HG03521 (cell line): ENCODE results near the gene IL16.

Experiments used
- ATAC-seq: cut with Tn5 transposase; IDR thresholded peaks from one replicate; pipeline ENCODE4 v1.9.1; 2021; ENCODE audit warnings: mild to moderate bottlenecking, moderate library complexity; ENCODE audit not compliant: unreplicated experiment

Gene IL16

GRCh38 chr15:81289910-81290309 lies 93.2 kb downstream of the IL16 start:
- ATAC-seq, result no peak

DNA sequence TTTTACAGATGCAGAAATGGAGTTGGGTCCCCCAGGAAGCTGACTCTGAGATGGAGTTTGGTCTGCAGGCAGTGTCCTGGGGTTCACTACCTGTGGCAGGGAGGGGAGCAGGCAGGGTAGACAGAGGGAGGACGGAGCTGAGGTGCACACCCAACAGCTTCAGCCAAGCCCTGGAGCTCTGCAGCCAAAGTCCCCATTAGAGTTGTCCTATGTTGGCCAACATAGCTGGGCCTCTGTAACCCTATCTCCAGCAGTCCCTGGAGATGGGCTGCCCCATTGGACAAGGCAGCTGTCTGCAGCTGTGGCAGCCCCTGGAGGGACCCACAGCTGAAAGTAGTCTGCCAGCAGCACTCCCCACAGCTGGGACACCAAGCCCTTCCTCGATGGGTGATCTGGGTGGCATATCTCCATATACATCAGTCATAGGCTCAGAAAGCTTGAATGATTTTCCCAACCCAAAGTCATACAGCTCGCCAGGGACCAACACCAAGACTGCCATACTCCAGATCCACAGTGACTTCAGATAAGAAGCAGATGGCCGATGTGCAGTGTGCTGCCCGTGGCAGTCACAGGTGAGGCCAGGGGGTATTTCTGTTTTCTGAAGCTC lies 95.3 kb downstream of the IL16 start:
- ATAC-seq, result no peak

GRCh38 chr15:81292523-81293001 lies 95.9 kb downstream of the IL16 start:
- peak; percentile 32 for ATAC-seq

DNA sequence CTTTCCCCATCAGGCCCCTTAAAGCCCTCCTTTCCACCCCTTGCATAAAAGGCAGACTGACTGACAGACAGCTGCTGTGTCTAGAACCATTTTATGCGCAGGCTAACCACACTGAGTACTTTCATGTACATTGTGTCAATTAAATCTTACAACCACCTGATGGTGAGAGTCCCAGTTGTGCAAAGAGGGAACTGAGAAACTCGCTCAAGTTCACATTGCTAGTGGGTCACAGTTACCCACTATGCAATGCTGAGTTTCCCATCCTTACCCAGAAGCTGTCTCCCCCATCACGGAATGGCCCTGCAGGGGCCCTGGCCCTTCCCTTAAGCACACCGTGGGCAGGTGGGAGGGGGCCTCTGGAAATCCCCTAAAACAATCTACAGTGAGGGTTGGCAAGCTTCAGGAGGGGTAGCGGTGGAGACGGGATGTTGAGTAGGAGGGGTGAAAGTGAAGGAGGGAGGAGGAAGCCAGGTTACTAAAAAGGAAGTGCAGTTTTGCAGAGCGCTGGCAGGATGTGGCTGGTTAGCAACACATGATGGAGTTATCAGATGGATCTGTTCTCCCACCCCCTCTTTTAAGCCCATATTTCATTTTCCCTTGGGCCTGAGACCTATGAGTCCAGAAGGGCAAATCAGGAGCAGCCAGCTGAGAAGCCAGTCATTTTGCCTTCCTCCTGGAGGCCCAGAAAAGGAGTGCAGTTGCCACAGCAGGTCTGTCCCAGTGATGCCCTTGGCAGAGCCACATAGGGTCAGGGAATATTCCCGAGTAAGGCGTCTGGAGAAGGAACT lies 97.2 kb downstream of the IL16 start:
- peak; percentile 63 for ATAC-seq

DNA sequence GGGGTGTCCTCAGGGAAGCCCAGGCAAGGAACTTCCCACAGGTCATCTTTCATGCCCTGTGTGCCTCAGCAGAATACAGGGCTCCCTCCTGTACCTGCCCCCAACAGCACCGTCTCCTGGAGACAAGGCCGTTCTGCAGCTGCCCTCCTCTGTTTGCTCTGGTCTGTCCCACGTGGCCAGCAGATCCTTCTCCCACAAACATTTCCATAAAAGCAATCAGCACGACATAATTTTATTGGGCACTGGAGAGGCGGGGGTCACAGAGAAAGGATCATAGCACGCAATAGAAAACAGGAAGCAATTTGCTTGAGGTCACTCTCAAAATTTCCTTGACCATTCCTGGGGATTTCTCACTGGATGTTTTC lies 97.8 kb downstream of the IL16 start:
- ATAC-seq, result no peak

- no peak for ATAC-seq
Observed at GRCh38 chr15:81295486-81296121, 98.9 kb downstream of the IL16 start.

DNA sequence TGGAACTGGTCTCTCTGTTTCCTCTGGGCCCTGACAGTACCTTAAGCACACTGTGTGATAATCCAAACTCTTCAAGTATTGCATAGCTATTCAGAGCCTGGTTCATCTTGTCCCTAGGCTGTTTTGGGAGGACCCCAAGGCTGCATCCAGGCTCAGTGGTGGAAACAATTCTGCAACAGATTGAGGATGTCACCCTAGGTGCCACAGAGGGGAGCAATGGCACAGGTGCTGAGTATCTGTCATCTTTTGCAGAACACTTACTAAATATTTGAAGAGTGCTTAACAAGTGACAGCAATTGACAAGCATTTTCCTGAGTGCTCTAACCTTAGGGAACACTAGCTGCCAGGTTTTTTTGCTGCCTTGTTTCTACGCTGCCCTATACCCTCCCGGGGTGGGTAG lies 99.5 kb downstream of the IL16 start:
- no peak for ATAC-seq

DNA sequence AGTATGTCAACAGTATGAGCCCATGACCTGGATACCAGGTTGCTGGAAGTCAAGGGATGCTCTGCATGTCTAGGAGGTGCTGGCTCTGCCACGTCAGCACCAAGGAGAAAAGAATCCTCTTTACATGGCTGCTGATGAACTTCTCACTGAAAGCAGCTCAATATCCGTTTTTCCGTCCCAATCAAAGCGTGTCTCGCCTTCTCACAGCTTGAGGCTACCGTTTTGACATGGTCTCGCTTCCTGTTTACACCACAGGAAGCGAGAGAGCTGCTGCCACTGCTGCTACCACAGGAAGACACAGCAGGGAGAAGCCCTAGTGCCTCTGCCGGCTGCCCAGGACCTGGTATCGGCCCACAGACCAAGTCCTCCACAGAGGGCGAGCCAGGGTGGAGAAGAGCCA lies 100.0 kb downstream of the IL16 start:
- ATAC-seq, result peak; percentile 42

GRCh38 chr15:81297147-81297572 lies 100.5 kb downstream of the IL16 start:
- no peak for ATAC-seq

GRCh38 chr15:81297603-81298575 lies 101.2 kb downstream of the IL16 start:
- no peak for ATAC-seq

DNA sequence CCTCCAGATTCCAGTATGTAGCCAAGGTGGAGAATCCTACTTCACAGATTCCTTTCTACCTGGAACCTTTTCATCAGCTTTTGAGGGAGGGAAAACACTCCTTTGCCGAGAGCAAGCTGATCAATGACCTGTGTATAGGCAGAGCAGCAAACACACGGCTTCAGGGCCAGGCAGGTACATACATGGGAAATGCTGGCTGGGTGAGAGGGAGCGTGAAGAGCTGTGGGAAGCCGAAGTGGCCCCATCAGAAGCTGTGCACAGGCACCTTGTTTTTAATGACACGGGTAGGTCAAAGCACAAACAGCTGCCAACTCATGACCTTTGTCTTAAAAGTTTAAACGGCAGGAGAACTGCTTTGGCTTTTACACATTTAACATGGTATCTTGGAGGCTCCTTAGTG lies 101.9 kb downstream of the IL16 start:
- no peak for ATAC-seq

- ATAC-seq, result no peak
Observed at GRCh38 chr15:81299156-81299555, 102.5 kb downstream of the IL16 start.

GRCh38 chr15:81299630-81300273 lies 103.1 kb downstream of the IL16 start:
- ATAC-seq, result no peak

GRCh38 chr15:81301385-81301784 lies 104.7 kb downstream of the IL16 start:
- peak; percentile 12 for ATAC-seq

DNA sequence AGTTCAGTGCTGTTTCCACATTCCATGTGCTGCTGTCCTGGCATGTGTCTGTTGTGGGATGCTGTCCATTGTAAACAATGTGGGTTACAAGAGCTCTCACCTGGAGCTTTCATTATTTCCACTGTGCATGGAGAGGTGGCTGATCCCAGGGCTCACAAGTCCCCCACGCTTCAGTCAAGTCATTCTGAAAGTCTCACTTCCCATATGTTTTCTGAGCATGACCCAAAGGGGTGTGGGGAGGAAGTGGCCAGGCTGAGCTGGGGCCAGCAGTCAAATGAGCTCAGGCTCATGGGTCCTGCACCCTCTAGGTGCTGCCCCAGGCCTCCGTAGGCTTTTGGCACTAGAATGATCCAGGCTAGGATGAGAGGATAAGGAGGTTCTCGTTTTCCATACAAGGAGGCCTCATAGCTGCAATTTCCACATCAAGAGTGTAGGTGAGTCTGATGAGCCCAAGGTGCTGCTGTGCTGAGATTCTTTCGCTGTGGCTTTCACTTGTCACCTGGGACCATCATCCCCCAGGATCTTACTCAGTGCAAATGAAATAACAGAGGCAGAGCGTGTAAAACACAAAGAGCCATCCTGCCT lies 105.2 kb downstream of the IL16 start:
- ATAC-seq, result peak; percentile 78

- peak; percentile 18 for ATAC-seq
Observed at GRCh38 chr15:81302701-81303109, 106.0 kb downstream of the IL16 start.

GRCh38 chr15:81303244-81304225 lies 106.9 kb downstream of the IL16 start:
- no peak for ATAC-seq

- ATAC-seq, result no peak
Observed at GRCh38 chr15:81304226-81304625, 107.5 kb downstream of the IL16 start.

DNA sequence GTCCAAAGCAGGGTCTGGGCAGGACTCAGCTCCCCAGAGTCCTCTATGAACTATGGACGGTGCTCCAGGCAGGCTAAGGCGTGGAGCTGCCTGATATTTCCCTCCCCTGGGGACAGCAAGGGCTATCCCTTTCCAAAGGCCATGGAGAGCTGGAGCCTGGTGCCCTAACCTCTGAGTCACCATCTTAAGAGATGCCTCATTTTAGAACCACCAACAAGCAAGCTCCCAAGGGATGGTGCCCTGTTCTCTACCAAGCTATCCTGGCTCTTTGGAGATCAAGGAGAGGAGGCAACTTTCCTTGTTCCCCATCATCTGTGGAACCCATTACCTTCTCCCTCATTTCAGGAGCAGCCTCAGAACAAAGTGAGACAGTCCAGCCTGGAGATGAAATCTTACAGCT lies 111.6 kb downstream of the IL16 start:
- ATAC-seq, result no peak
